Breast epithelium (tissue), 3 donors: ENCODE data around the gene SH3D21.

Source experiments
- POLR2A ChIP-seq: fragments of 450-650 bp; IDR thresholded peaks from one replicate; pipeline ENCODE4 v1.6.1; 2016; ENCODE audit warnings: antibody characterized with exemption, mild to moderate bottlenecking, moderate library complexity
- POLR2AphosphoS5 ChIP-seq, 3 donors: sonication (generic); formaldehyde crosslinking; IDR thresholded peaks; one replicate each; pipeline ENCODE4 v1.6.1; 2017; ENCODE audit warnings: antibody characterized with exemption in 3 of 3
- TF ChIP-seq, protein P1 (sequence below), 3 donors: fragments of 450-650 bp; IDR thresholded peaks; one replicate each; pipeline ENCODE4 v1.5.1; 2016 to 2017; ENCODE audit warnings: antibody characterized with exemption in 3 of 3, mild to moderate bottlenecking in 3 of 3, moderate library complexity in 3 of 3

DNA sequence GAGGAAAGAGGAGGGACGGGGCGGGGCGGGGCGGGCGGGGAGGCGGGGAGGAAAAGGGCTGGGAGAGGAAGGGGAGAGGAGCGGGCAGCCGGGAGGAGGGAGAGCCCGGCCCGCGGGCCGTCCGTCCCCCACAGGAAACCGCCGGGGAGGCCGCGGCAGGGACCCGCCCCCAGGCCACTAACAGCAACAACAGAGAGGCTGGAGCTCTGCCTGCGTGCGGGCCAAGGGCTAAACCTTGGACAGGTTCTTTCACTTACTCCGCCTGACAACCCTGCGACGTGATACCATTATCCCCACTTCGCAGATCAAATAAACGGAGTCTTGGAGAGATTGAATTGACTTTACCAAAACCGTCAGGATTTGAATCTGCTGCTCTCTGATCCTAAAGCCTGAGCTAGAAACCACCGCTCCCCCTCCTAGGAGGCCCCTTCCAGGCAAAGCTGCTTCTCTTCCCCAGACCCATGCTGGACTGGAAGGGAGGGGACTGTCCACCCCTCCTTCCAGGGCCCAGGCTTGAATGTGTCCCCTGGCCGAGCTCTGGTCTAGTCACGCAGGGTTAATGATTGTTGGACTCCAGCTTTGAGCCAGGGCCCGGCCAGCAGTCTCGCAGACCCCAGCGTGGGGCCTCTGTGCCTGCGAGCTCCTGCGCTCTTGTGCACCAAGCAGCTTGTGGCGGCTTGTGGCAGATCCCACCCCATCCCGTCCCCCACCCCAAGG is 17.6 kb downstream of the SH3D21 start, which contains the start of gene EVA1B:
- TF ChIP-seq, protein P1, sequence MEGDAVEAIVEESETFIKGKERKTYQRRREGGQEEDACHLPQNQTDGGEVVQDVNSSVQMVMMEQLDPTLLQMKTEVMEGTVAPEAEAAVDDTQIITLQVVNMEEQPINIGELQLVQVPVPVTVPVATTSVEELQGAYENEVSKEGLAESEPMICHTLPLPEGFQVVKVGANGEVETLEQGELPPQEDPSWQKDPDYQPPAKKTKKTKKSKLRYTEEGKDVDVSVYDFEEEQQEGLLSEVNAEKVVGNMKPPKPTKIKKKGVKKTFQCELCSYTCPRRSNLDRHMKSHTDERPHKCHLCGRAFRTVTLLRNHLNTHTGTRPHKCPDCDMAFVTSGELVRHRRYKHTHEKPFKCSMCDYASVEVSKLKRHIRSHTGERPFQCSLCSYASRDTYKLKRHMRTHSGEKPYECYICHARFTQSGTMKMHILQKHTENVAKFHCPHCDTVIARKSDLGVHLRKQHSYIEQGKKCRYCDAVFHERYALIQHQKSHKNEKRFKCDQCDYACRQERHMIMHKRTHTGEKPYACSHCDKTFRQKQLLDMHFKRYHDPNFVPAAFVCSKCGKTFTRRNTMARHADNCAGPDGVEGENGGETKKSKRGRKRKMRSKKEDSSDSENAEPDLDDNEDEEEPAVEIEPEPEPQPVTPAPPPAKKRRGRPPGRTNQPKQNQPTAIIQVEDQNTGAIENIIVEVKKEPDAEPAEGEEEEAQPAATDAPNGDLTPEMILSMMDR (IDR thresholded peaks at IDR 0.05), result no peak
- no peak for TF ChIP-seq POLR2A
- peak in 1 of 3 donors; percentile 70 for TF ChIP-seq POLR2AphosphoS5 (IDR thresholded peaks at IDR 0.05)
